Heart right ventricle (tissue), 16 donors: Measurements from ENCODE around the gene RNF213. TPM values are rescaled to one million over a fixed set of nuclear protein-coding genes. Genes with fewer than 3 reads are reported as not detected.
"Not testable (repeated sequence)": the region's sequence is repeated elsewhere in the genome, so short reads cannot be mapped to it uniquely, and the experiment has no call there.

Experiments used
- ATAC-seq, 8 donors: fragments of 200-7000 bp; cut with Tn5 transposase; one replicate each; pipeline ENCODE4 v1.9.1; 2020; ENCODE audit warnings: mild to moderate bottlenecking in 8 of 8, moderate library complexity in 8 of 8, moderate number of reproducible peaks in 1 of 8
- DNase-seq, 2 donors: peaks; one replicate each; pipeline ENCODE4 v3.0.0-alpha.2; 2020
- H3K27ac ChIP-seq, 10 donors: fragments of 200-600 bp; sonication (generic) in 2 of 10; one replicate each; pipeline versions ENCODE4 v1.5.0 to v1.8.0; 2020 to 2022; ENCODE audit warnings: mild to moderate bottlenecking in 3 of 10
- H3K27me3 ChIP-seq, 7 donors: fragments of 200-600 bp; one replicate each; pipeline ENCODE4 v1.8.0; 2021 to 2022; ENCODE audit warnings: mild to moderate bottlenecking in 2 of 7
- H3K36me3 ChIP-seq, 9 donors: fragments of 200-600 bp; sonication (generic) in 1 of 9; one replicate each; pipeline versions ENCODE4 v1.5.0 to v1.8.0; 2020 to 2022; ENCODE audit warnings: mild to moderate bottlenecking in 2 of 9
- H3K4me1 ChIP-seq, 9 donors: fragments of 200-600 bp; sonication (generic) in 1 of 9; one replicate each; pipeline versions ENCODE4 v1.5.0 to v1.8.0; 2020 to 2022; ENCODE audit warnings: mild to moderate bottlenecking in 4 of 9
- H3K4me3 ChIP-seq, 10 donors: fragments of 200-600 bp; sonication (generic) in 2 of 10; one replicate each; pipeline versions ENCODE4 v1.5.0 to v1.8.0; 2020 to 2022; ENCODE audit warnings: mild to moderate bottlenecking in 7 of 10, moderate library complexity in 2 of 10
- H3K9me3 ChIP-seq, 11 donors: fragments of 200-600 bp in 10 of 11; sonication (generic) in 2 of 11; one replicate each; pipeline versions ENCODE4 v1.5.0 to v1.8.0; 2013 to 2022; ENCODE audit warnings: mild to moderate bottlenecking in 2 of 11, control low read depth in 1 of 11, moderate library complexity in 1 of 11
- CTCF ChIP-seq, 9 donors: fragments of 200-600 bp; sonication (generic) in 2 of 9; IDR thresholded peaks; one replicate each; pipeline versions ENCODE4 v1.5.0 to v1.8.0; 2021 to 2022; ENCODE audit warnings: antibody characterized with exemption in 9 of 9, mild to moderate bottlenecking in 5 of 9, moderate library complexity in 1 of 9
- WGBS, 2 donors: extraction: QIAGEN DNeasy Blood & Tissue Kit; methylation state at CpG; one replicate each; pipeline ENCODE4 v1.1.7; 2013; ENCODE audit warnings: inconsistent platforms in 1 of 2; 5-methylcytosine and 5-hydroxymethylcytosine counted together
- intact Hi-C, 10 donors: fragments of 100-400 bp; cut with DNase I; formaldehyde crosslinking; loops; one replicate each; pipeline versions ENCODE4 v1.11.1 to v1.14.2; 2022
- polyA plus RNA-seq, 2 donors: library from polyadenylated mRNA; stranded (reverse); fragments of 200-250 nt; gene quantifications; one replicate each; pipeline ENCODE4 v1.2.3, GENCODE V29; 2013
- total RNA-seq, 10 donors: library from RNA; stranded (reverse); fragmentation: NEBNext Ultra II Directional in 3 of 10; extraction: Animal tissue kit (Norgen Biotek cat#: 25700) in 3 of 10; gene quantifications; one replicate each; pipeline versions ENCODE4 v1.2.1 to v1.2.4, GENCODE V29; 2021 to 2023
- donor health status: Arrhythmogenic right ventricular cardiomyopathy.
- donor health status: ischemic (EF 13 %, LVEDD 7.1; RV severe dilation, severe dysfunction).
- donor health status: healthy with polysubstance abuse.
- donor health status: DM: no; HTN: yes; CAD: no.
- donor health status: DM: no; HTN: no; CAD: no.
- donor health status: ischemic (EF 25% LVEDD 6.9; RV normal size, moderate dysfunction).
- donor health status: ischemic (EF 25% LVEDD 5.7; RV mildly dilated, moderate dysfunction).
- donor health status: healthy.
- donor health status: DM: yes; HTN: yes; CAD: no.
- donor health status: Ischemic cardiomyopathy.
- donor health status: ischemic (EF 35%, LVEDD 5.7; RV mildly dilated, moderate dysfunction).
- donor health status: nonischemic (EF 11% LVEDD 7.7; RV severe dilation, severe dysfunction).
- donor health status: DM: yes; HTN: yes; CAD: no.
- donor health status: PGD.
- donor health status: ischemic (EF 29% LVEDD 5.4; RV normal size, mild dysfunction).
- donor health status: nonischemic (EF 23%, LVEDD 6.1; RV moderate dilation, normal function).

Gene RNF213
- total and polyA plus RNA-seq, 12 donors: 13.1 to 97.0 (median 31.7) TPM

- DNase-seq (no peak), ATAC-seq (no peak)
- Histone ChIP-seq H3K27me3 (no peaks in the 10 kb centered on the region), H3K36me3 (peaks cover 0 to 100% (median 84%) of the 10 kb centered on the region in 9 donors), H3K4me1 (peaks cover 0 to 2% (median 0%) of the 10 kb centered on the region in 9 donors), H3K9me3 (peaks cover 0 to 5% (median 0%) of the 10 kb centered on the region in 11 donors), H3K4me3 (no peak overlapping the region), H3K27ac (no peak overlapping the region)
- intact Hi-C loops: no loop called here
- WGBS, 2 donors: 89 to 91% methylated on average over 5 of the region's 5 CpGs
- TF ChIP-seq CTCF (IDR thresholded peaks at IDR 0.05): no peak
Measured at GRCh38 chr17:80295146-80295545, 34.5 kb downstream of the RNF213 start.

GRCh38 chr17:80295559-80295958 is 34.9 kb downstream of the RNF213 start:
- ATAC-seq: no peak
- DNase-seq: no peak
- peaks cover 0 to 2% (median 0%) of the 10 kb centered on the region in 9 donors for H3K4me1 ChIP-seq
- no peaks in the 10 kb centered on the region for H3K27me3 ChIP-seq
- 95% methylated on average over 6 of the region's 6 CpGs for WGBS, 2 donors
- H3K27ac ChIP-seq: no peak overlapping the region
- no peak overlapping the region for H3K4me3 ChIP-seq
- peaks cover 0 to 9% (median 0%) of the 10 kb centered on the region in 11 donors for H3K9me3 ChIP-seq
- TF ChIP-seq CTCF (IDR thresholded peaks at IDR 0.05): no peak
- peaks cover 0 to 100% (median 87%) of the 10 kb centered on the region in 9 donors for H3K36me3 ChIP-seq
- intact Hi-C loops: no loop called here

GRCh38 chr17:80296221-80296620 is 35.6 kb downstream of the RNF213 start:
- Histone ChIP-seq H3K27ac (no peak overlapping the region), H3K9me3 (peaks cover 0 to 14% (median 0%) of the 10 kb centered on the region in 11 donors), H3K36me3 (peaks cover 0 to 100% (median 87%) of the 10 kb centered on the region in 9 donors), H3K27me3 (no peaks in the 10 kb centered on the region), H3K4me3 (no peak overlapping the region), H3K4me1 (peaks cover 0 to 2% (median 0%) of the 10 kb centered on the region in 9 donors)
- ATAC-seq: no peak
- 86 to 89% methylated on average over 14 of the region's 14 CpGs for WGBS, 2 donors
- no peak for TF ChIP-seq CTCF (IDR thresholded peaks at IDR 0.05)
- DNase-seq: no peak
- intact Hi-C loops: no loop called here

DNA sequence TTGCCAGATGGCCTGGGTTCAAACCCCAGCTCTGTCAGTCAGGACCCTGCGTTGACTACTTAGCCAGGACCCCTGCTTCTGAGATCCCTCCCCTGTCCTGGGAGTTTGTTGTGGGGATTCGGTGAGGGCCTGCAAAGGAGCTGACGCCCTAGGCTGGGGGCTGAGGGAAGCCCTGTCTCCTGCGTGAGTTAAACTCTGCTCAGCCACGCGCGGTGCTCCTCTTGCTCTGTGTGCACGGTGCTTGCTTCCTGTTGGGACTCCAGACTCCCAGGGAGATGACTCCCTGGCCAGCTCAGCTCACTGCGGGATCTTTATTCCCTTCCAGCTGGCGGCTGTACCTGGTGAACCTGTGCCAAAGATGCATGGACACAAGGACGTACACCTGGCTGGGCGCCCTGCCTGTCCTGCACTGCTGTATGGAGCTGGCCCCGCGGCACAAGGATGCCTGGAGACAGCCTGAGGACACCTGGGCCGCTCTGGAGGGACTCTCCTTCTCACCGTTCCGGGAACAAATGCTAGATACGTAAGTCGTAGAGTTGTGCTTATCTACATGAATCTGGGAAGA is 37.4 kb downstream of the RNF213 start:
- intact Hi-C loops: no loop called here
- Histone ChIP-seq H3K4me3 (no peak overlapping the region), H3K9me3 (peaks cover 0 to 17% (median 2%) of the 10 kb centered on the region in 11 donors), H3K4me1 (peaks cover 0 to 2% (median 0%) of the 10 kb centered on the region in 9 donors), H3K27me3 (no peaks in the 10 kb centered on the region), H3K36me3 (peaks cover 0 to 100% (median 85%) of the 10 kb centered on the region in 9 donors), H3K27ac (no peak overlapping the region)
- 89 to 91% methylated on average over 19 of the region's 19 CpGs for WGBS, 2 donors
- ATAC-seq (no peak), DNase-seq (no peak)
- TF ChIP-seq CTCF (IDR thresholded peaks at IDR 0.05): no peak

GRCh38 chr17:80299350-80300100 is 38.9 kb downstream of the RNF213 start:
- intact Hi-C loops, DNase-seq, H3K4me3 ChIP-seq, H3K27ac ChIP-seq, ATAC-seq, H3K27me3 ChIP-seq, H3K4me1 ChIP-seq: not testable (repeated sequence)
- Histone ChIP-seq H3K9me3 (peaks cover 0 to 32% (median 13%) of the 10 kb centered on the region in 11 donors), H3K36me3 (peaks cover 0 to 100% (median 89%) of the 10 kb centered on the region in 9 donors)
- WGBS, 2 donors: 96 to 99% methylated on average over 4 of the region's 4 CpGs

DNA sequence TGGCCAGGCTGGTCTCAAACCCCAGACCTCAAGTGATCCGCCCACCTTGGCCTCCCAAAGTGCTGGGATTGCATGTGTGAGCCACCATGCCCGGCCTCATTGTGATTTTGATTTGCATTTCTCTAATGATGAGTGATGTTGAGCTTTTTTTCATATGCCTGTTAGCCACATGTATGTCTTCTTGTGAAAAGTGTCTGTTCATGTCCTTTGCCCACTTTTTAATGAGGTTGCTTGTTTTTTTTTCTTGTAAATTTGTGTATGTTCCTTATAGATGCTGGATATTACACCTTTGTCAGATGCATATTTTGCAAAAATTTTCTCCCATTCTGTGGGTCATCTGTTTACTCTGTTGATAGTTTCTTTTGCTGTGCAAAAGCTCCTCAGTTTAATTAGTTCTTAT is 40.1 kb downstream of the RNF213 start:
- H3K4me1 ChIP-seq, DNase-seq, intact Hi-C loops, H3K4me3 ChIP-seq, ATAC-seq, H3K27ac ChIP-seq, H3K27me3 ChIP-seq: not testable (repeated sequence)
- 95 to 98% methylated on average over 2 of the region's 2 CpGs for WGBS, 2 donors
- H3K9me3 ChIP-seq: peaks cover 0 to 35% (median 15%) of the 10 kb centered on the region in 11 donors
- peaks cover 0 to 100% (median 87%) of the 10 kb centered on the region in 9 donors for H3K36me3 ChIP-seq
